WTC11 (cell line): ENCODE data around the gene RADIL.

Experiments
- TF ChIP-seq, protein P1 (sequence below): fragments of 200-600 bp; IDR thresholded peaks from 2 replicates; pipeline ENCODE4 v1.8.0; 2022; ENCODE audit warnings: antibody characterized with exemption
- TF ChIP-seq, protein P2 (sequence below): sonication (generic); formaldehyde crosslinking; IDR thresholded peaks from 2 replicates; pipeline ENCODE4 v1.8.0; 2023; ENCODE audit warnings: missing genetic modification reagents, mild to moderate bottlenecking, borderline replicate concordance

- TF ChIP-seq, protein P1, sequence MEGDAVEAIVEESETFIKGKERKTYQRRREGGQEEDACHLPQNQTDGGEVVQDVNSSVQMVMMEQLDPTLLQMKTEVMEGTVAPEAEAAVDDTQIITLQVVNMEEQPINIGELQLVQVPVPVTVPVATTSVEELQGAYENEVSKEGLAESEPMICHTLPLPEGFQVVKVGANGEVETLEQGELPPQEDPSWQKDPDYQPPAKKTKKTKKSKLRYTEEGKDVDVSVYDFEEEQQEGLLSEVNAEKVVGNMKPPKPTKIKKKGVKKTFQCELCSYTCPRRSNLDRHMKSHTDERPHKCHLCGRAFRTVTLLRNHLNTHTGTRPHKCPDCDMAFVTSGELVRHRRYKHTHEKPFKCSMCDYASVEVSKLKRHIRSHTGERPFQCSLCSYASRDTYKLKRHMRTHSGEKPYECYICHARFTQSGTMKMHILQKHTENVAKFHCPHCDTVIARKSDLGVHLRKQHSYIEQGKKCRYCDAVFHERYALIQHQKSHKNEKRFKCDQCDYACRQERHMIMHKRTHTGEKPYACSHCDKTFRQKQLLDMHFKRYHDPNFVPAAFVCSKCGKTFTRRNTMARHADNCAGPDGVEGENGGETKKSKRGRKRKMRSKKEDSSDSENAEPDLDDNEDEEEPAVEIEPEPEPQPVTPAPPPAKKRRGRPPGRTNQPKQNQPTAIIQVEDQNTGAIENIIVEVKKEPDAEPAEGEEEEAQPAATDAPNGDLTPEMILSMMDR = no peak
- TF ChIP-seq, protein P2, sequence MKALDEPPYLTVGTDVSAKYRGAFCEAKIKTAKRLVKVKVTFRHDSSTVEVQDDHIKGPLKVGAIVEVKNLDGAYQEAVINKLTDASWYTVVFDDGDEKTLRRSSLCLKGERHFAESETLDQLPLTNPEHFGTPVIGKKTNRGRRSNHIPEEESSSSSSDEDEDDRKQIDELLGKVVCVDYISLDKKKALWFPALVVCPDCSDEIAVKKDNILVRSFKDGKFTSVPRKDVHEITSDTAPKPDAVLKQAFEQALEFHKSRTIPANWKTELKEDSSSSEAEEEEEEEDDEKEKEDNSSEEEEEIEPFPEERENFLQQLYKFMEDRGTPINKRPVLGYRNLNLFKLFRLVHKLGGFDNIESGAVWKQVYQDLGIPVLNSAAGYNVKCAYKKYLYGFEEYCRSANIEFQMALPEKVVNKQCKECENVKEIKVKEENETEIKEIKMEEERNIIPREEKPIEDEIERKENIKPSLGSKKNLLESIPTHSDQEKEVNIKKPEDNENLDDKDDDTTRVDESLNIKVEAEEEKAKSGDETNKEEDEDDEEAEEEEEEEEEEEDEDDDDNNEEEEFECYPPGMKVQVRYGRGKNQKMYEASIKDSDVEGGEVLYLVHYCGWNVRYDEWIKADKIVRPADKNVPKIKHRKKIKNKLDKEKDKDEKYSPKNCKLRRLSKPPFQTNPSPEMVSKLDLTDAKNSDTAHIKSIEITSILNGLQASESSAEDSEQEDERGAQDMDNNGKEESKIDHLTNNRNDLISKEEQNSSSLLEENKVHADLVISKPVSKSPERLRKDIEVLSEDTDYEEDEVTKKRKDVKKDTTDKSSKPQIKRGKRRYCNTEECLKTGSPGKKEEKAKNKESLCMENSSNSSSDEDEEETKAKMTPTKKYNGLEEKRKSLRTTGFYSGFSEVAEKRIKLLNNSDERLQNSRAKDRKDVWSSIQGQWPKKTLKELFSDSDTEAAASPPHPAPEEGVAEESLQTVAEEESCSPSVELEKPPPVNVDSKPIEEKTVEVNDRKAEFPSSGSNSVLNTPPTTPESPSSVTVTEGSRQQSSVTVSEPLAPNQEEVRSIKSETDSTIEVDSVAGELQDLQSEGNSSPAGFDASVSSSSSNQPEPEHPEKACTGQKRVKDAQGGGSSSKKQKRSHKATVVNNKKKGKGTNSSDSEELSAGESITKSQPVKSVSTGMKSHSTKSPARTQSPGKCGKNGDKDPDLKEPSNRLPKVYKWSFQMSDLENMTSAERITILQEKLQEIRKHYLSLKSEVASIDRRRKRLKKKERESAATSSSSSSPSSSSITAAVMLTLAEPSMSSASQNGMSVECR (CRISPR knock-in tag) = no peak
Observed at GRCh38 chr7:4779118-4779517, 104.4 kb downstream of the RADIL start.
